Measurements from ENCODE around the gene ENG. TPM values are rescaled to one million over a fixed set of nuclear protein-coding genes. Genes with fewer than 3 reads are reported as not detected.
A peak's percentile ranks its signal among the peaks of the same experiment; 100 is the strongest.

The ENG gene
- total and polyA plus RNA-seq, 5 experiments from 2014 or later: 2.1 to 10.2 (median 5.4) TPM

GRCh38 chr9:127815512-127816361 is 38.7 kb downstream of the ENG start:
- ATAC-seq: peak in 1 of 2 donors; percentile 29
- Mint-ChIP-seq H3K36me3 (peaks cover 0 to 57% (median 5%) of the 10 kb centered on the region in 3 donors), H3K27ac (peak overlapping the region in 3 of 10 donors; percentile 28 to 39 (median 34))

GRCh38 chr9:127814619-127815511 is 39.6 kb downstream of the ENG start:
- Mint-ChIP-seq H3K4me1 (peaks cover 0 to 3% (median 0%) of the 10 kb centered on the region in 4 donors), H3K27me3 (no peaks in the 10 kb centered on the region), H3K36me3 (peaks cover 0 to 62% (median 5%) of the 10 kb centered on the region in 3 donors), H3K27ac (peak overlapping the region in 3 of 10 donors; percentile 10 to 55 (median 39)), H3K9me3 (no peaks in the 10 kb centered on the region), H3K4me3 (no peak overlapping the region)
- POLR2A ChIA-PET: interaction anchor here (0.6 to 1.7 kb wide), 3 partner anchors 12 to 298 kb away, joined by 3 to 4 read pairs (median 3); no protein-coding TSS in a partner anchor
- DNase-seq (no peak), ATAC-seq (no peak)

More at GRCh38 chr9:127815512-127816361, 38.7 kb downstream of the ENG start:
- H3K9me3 Mint-ChIP-seq: no peaks in the 10 kb centered on the region
- no peaks in the 10 kb centered on the region for H3K27me3 Mint-ChIP-seq
- POLR2A ChIA-PET: no interaction called here
- H3K4me3 Mint-ChIP-seq: no peak overlapping the region
- no peak for DNase-seq
- peaks cover 0 to 3% (median 0%) of the 10 kb centered on the region in 4 donors for H3K4me1 Mint-ChIP-seq

- peaks cover 0 to 65% (median 5%) of the 10 kb centered on the region in 3 donors for H3K36me3 Mint-ChIP-seq
- no peaks in the 10 kb centered on the region for H3K27me3 Mint-ChIP-seq
- H3K4me1 Mint-ChIP-seq: peaks cover 0 to 5% (median 0%) of the 10 kb centered on the region in 4 donors
- H3K9me3 Mint-ChIP-seq: no peaks in the 10 kb centered on the region
- no peak overlapping the region for H3K4me3 Mint-ChIP-seq
- POLR2A ChIA-PET: interaction anchor here (0.8 to 1.7 kb wide), 2 partner anchors 13 to 15 kb away, joined by 3 to 4 read pairs; no protein-coding TSS in a partner anchor
- peak overlapping the region in 1 of 10 donors; percentile 43 for H3K27ac Mint-ChIP-seq
- no peak for ATAC-seq
- DNase-seq: no peak
Observed at GRCh38 chr9:127813686-127814226, 40.7 kb downstream of the ENG start.

DNA sequence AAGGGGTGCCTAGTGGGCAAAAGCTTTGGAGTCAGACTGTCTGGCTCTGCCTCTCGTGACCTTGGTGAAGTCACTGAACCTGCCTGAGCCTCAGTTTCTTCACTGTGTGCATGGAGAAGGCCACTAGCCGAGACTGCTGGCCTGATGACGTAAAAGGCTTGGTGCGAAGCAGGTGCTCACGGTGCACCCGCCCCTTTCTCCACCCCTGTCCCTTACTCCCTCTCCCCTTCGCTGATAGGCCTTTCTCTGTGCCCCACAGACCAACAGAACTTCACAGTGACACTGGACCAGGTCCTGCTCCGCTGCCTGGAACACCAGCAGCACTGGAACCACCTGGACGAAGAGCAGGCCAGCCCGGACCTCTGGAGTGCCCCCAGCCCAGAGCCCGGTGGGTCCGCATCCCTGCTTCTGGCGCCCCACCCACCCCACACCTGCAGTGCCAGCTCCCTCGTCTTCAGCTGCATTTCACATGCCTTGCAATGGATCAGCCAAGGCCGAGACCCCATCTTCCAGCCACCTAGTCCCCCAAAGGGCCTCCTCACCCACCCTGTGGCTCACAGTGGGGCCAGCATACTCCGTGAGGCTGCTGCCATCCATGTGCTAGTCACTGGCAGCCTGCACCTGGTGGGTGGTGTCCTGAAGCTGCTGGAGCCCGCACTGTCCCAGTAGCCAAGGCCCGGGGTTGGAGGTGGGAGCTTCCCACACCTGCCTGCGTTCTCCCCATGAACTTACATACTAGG is 41.4 kb downstream of the ENG start:
- H3K4me1 Mint-ChIP-seq: peaks cover 0 to 2% (median 0%) of the 10 kb centered on the region in 4 donors
- H3K36me3 Mint-ChIP-seq: peaks cover 0 to 63% (median 0%) of the 10 kb centered on the region in 3 donors
- no peak overlapping the region for H3K4me3 Mint-ChIP-seq
- DNase-seq: no peak
- no peak for ATAC-seq
- no peaks in the 10 kb centered on the region for H3K9me3 Mint-ChIP-seq
- H3K27ac Mint-ChIP-seq: no peak overlapping the region
- POLR2A ChIA-PET: interaction anchor here (1.5 to 1.7 kb wide), 2 partner anchors 9 to 13 kb away, joined by 3 to 4 read pairs; no protein-coding TSS in a partner anchor
- no peaks in the 10 kb centered on the region for H3K27me3 Mint-ChIP-seq

- POLR2A ChIA-PET: interaction anchor here (0.6 to 1.5 kb wide), 5 partner anchors 8 to 1562 kb away, joined by 3 to 5 read pairs (median 3); no protein-coding TSS in a partner anchor
Observed at GRCh38 chr9:127812011-127812410, 42.4 kb downstream of the ENG start.

DNA sequence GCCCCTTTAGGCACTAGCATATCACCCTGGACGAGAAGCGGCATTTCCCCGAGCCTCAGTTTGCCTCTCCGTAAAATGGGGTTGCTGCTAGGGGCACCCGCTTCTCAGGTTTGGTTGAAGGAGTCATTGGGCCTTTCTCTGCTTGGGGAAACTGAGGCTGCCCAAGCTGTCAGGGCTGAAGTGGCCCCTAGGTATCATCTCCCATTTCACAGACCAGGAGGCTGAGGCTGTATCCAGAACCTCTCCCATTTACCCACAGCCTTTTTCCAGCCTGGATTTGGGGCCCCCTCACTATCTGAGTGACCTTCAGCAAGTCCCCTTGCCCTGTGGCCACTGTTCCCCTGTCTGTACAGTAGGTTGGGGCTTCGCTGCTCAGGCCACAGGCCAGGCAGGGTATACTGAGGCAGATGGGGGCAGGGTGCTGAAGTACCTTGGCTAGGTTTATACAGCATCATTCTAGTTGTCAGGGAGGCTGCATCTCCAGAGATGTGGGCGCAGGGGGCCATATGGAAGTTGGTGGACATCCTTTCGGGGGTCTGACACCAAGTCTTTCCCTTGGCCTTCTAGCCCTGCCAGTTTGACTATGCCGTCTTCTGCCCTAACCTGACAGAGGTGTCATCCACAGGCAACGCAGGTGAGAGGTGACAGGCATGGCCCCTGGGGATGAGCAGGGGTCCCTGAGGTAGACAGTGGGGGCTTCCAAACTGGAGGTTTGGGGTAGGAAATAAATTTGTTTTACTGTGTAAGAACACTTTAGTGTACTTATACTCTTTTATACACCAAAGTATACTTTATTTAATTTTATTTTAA is 43.9 kb downstream of the ENG start:
- DNase-seq (no peak), ATAC-seq (no peak)
- Mint-ChIP-seq H3K9me3 (no peaks in the 10 kb centered on the region), H3K27me3 (no peaks in the 10 kb centered on the region), H3K27ac (peak overlapping the region in 3 of 10 donors; percentile 20 to 74 (median 65)), H3K4me1 (peaks cover 0 to 20% (median 9%) of the 10 kb centered on the region in 4 donors), H3K36me3 (peaks cover 0 to 72% (median 0%) of the 10 kb centered on the region in 3 donors), H3K4me3 (no peak overlapping the region)
- POLR2A ChIA-PET: no interaction called here

More at GRCh38 chr9:127812011-127812410, 42.4 kb downstream of the ENG start:
- no peak for DNase-seq
- Mint-ChIP-seq H3K27ac (no peak overlapping the region), H3K4me3 (no peak overlapping the region), H3K4me1 (peaks cover 0 to 12% (median 3%) of the 10 kb centered on the region in 4 donors), H3K9me3 (no peaks in the 10 kb centered on the region), H3K27me3 (no peaks in the 10 kb centered on the region), H3K36me3 (peaks cover 0 to 64% (median 0%) of the 10 kb centered on the region in 3 donors)
- no peak for ATAC-seq

- no peaks in the 10 kb centered on the region for H3K27me3 Mint-ChIP-seq
- H3K4me1 Mint-ChIP-seq: peaks cover 0 to 20% (median 9%) of the 10 kb centered on the region in 4 donors
- POLR2A ChIA-PET: interaction anchor here (0.6 kb wide), 1 partner anchor 201 kb away, joined by 5 read pairs; no protein-coding TSS in a partner anchor
- DNase-seq (no peak), ATAC-seq (no peak)
- H3K36me3 Mint-ChIP-seq: peaks cover 0 to 75% (median 0%) of the 10 kb centered on the region in 3 donors
- H3K27ac Mint-ChIP-seq: peak overlapping the region in 2 of 10 donors; percentile 34 to 39
- H3K4me3 Mint-ChIP-seq: no peak overlapping the region
- no peaks in the 10 kb centered on the region for H3K9me3 Mint-ChIP-seq
Observed at GRCh38 chr9:127809540-127810377, 44.7 kb downstream of the ENG start.

GRCh38 chr9:127809002-127809539 is 45.4 kb downstream of the ENG start:
- peak overlapping the region in 3 of 10 donors; percentile 10 to 71 (median 39) for H3K27ac Mint-ChIP-seq

DNA sequence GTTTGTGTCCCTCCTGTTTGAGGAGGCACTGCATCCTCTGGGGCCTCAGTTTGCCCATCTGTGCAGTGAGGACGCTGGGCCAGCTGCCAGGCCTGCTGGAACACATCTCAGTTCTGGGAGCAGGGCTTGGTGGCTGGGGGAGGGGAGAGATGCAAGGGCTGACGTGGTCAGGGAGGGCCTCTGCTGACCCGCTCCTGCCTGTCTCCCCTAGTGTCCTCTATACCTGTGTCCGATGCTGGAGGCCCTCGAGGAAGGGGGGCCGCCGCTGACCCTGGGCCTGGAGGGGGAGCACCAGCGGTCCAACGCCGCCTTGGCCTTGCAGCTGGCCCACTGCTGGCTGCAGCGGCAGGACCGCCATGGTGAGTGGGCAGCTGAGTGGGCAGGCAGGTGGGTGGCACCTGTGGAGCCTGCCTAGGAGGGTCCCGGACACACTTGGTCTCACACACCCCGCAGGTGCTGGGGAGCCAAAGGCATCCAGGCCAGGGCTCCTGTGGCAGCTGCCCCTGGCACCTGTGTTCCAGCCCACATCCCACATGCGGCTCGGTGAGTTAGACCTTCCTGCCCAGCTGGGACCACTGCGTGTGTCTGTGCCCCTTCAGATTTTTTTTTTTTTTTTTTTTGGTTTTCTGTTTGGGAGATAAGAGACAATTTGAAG is 46.0 kb downstream of the ENG start:
- Mint-ChIP-seq H3K27ac (peak overlapping the region in 2 of 10 donors; percentile 10 to 39), H3K9me3 (no peaks in the 10 kb centered on the region), H3K27me3 (no peaks in the 10 kb centered on the region), H3K4me3 (no peak overlapping the region), H3K36me3 (peaks cover 0 to 68% (median 0%) of the 10 kb centered on the region in 3 donors), H3K4me1 (peaks cover 0 to 32% (median 21%) of the 10 kb centered on the region in 4 donors)
- POLR2A ChIA-PET: interaction anchor here (0.6 to 0.7 kb wide), 2 partner anchors 11 to 200 kb away, joined by 5 to 6 read pairs; no protein-coding TSS in a partner anchor
- no peak for DNase-seq
- no peak for ATAC-seq

More at GRCh38 chr9:127809002-127809539, 45.4 kb downstream of the ENG start:
- Mint-ChIP-seq H3K27me3 (no peaks in the 10 kb centered on the region), H3K9me3 (no peaks in the 10 kb centered on the region), H3K4me1 (peaks cover 0 to 27% (median 15%) of the 10 kb centered on the region in 4 donors), H3K36me3 (peaks cover 0 to 73% (median 0%) of the 10 kb centered on the region in 3 donors), H3K4me3 (no peak overlapping the region)
- POLR2A ChIA-PET: interaction anchor here (0.6 to 0.7 kb wide), 2 partner anchors 11 to 200 kb away, joined by 5 to 6 read pairs; no protein-coding TSS in a partner anchor
- ATAC-seq (no peak), DNase-seq (no peak)
